K562 (cell line): ENCODE data around the gene PIEZO2. TPM values are rescaled to one million over a fixed set of nuclear protein-coding genes. Genes with fewer than 3 reads are reported as not detected.

Experiments
- ATAC-seq: fragments of 200-7000 bp; cut with Tn5 transposase; 3 replicates; pipeline ENCODE4 v1.9.1; 2020; ENCODE audit warnings: moderate library complexity
- BruUV-seq: library from RNA; stranded (reverse); fragments of 400-500 nt; replicated peaks from 2 replicates; lab custom pipeline; 2021; lab: Mats Ljungman, UMichigan
- CTCF ChIA-PET: fragments of 300-600 bp; formaldehyde crosslinking; extraction: SDS; loops from one replicate; lab custom pipeline; 2021; ENCODE audit warnings: low intra/inter-chr PET ratio; lab: Yijun Ruan, JAX
- POLR2A ChIA-PET: fragments of 300-600, 350-650 bp; sonication (Branson Sonifier 250); formaldehyde crosslinking; extraction: SDS; loops from one replicate; lab custom pipeline; 2021; ENCODE audit warnings: antibody characterized with exemption, inconsistent platforms; lab: Yijun Ruan, JAX
- DNase-seq, 4 experiments: peaks; one replicate each; pipeline versions ENCODE4 v3.0.0 to v3.0.0-alpha.2; 2011 to 2018; ENCODE audit warnings: low spot score in 3 of 4, mixed read lengths in 3 of 4; ENCODE audit errors: extremely low read depth in 1 of 4
- FAIRE-seq: peaks from 2 replicates; lab custom pipeline; 2011; peaks lifted over from hg19 to GRCh38; lab: Jason Lieb, UNC
- H2AFZ ChIP-seq: 2 replicates; pipeline ENCODE4 v1.6.0; 2011; ENCODE audit warnings: low read depth, low read length, control low read depth, inconsistent platforms
- H3K27ac ChIP-seq: fragments of 200-600 bp; 3 replicates; pipeline ENCODE4 v1.8.0; 2011; ENCODE audit warnings: low read depth, mild to moderate bottlenecking, control low read depth, inconsistent platforms, low read length, moderate library complexity, mixed read lengths; ENCODE audit errors: extremely low read depth
- H3K27me3 ChIP-seq, 2 experiments: fragments of 300-600 bp in 1 of 2; 2 replicates in 1 of 2; 3 replicates in 1 of 2; pipeline versions ENCODE4 v1.6.0 to v1.8.0; 2011; ENCODE audit warnings: inconsistent platforms in 2 of 2, low read length in 2 of 2, mild to moderate bottlenecking in 1 of 2, mixed read lengths in 1 of 2, moderate library complexity in 1 of 2; ENCODE audit not compliant: control insufficient read depth in 2 of 2, insufficient read depth in 2 of 2
- H3K36me3 ChIP-seq: fragments of 300-600 bp; 3 replicates; pipeline ENCODE4 v1.8.0; 2011; ENCODE audit warnings: mild to moderate bottlenecking, low read length, inconsistent platforms; ENCODE audit not compliant: control insufficient read depth, insufficient read depth
- H3K4me1 ChIP-seq, 2 experiments: fragments of 200-600 bp in 1 of 2; replicated peaks in 1 of 2; 2 replicates in 1 of 2; 3 replicates in 1 of 2; pipeline versions ENCODE4 v1.5.1 to v1.8.0; 2011; ENCODE audit warnings: inconsistent platforms in 2 of 2, low read length in 2 of 2, mild to moderate bottlenecking in 1 of 2, mixed read lengths in 1 of 2, moderate library complexity in 1 of 2; ENCODE audit not compliant: control insufficient read depth in 2 of 2, insufficient read depth in 2 of 2
- H3K4me2 ChIP-seq: 2 replicates; pipeline ENCODE4 v1.6.1; 2011; ENCODE audit warnings: low read length, control low read depth, inconsistent platforms, mixed read lengths; ENCODE audit not compliant: insufficient read depth
- H3K4me3 ChIP-seq: fragments of 200-600 bp; sonication (generic), shearing (Covaris generic); 2 replicates; pipeline ENCODE4 v1.5.1; 2016; ENCODE audit warnings: control low read depth, inconsistent platforms
- H3K79me2 ChIP-seq: fragments of 200-600 bp; 3 replicates; pipeline ENCODE4 v1.8.0; 2011; ENCODE audit warnings: low read length, inconsistent platforms; ENCODE audit not compliant: control insufficient read depth, insufficient read depth
- H3K9ac ChIP-seq, 2 experiments: 2 replicates each; pipeline versions ENCODE4 v1.6.0 to v1.6.1; 2011; ENCODE audit warnings: low read depth in 2 of 2, low read length in 2 of 2, control low read depth in 1 of 2, inconsistent platforms in 1 of 2, mild to moderate bottlenecking in 1 of 2, mixed read lengths in 1 of 2; ENCODE audit not compliant: insufficient read depth in 1 of 2
- H3K9me1 ChIP-seq: one replicate; pipeline ENCODE4 v1.6.0; 2011; ENCODE audit warnings: inconsistent platforms, mild to moderate bottlenecking, low read length, moderate library complexity; ENCODE audit not compliant: control insufficient read depth, insufficient read depth
- H3K9me3 ChIP-seq: replicated peaks from 2 replicates; pipeline ENCODE4 v1.5.1; 2011; ENCODE audit warnings: low read depth, low read length, inconsistent platforms; ENCODE audit not compliant: control insufficient read depth, insufficient read depth
- H4K20me1 ChIP-seq: replicated peaks from 2 replicates; pipeline ENCODE4 v1.6.1; 2011; ENCODE audit warnings: low read length, inconsistent platforms, mixed read lengths; ENCODE audit not compliant: control insufficient read depth, insufficient read depth
- BRF1 ChIP-seq: IDR thresholded peaks from 3 replicates; pipeline ENCODE4 v1.6.1; 2011; ENCODE audit warnings: borderline replicate concordance, mild to moderate bottlenecking; ENCODE audit not compliant: insufficient read length; ENCODE audit errors: extremely low read depth
- RHOXF2B ChIP-seq: fragments of 250-450 bp; sonication (Bioruptor Pico); conservative IDR thresholded peaks from 2 replicates; pipeline ENCODE4 v1.5.1; 2021
- SIN3B ChIP-seq: fragments of 450-650 bp; IDR thresholded peaks from 2 replicates; pipeline ENCODE4 v1.6.1; 2017; ENCODE audit warnings: low read depth, mild to moderate bottlenecking, moderate library complexity
- SMARCB1 ChIP-seq: IDR thresholded peaks from 2 replicates; pipeline ENCODE4 v1.6.1; 2011; ENCODE audit warnings: improper control_type of control experiment, low read depth; ENCODE audit not compliant: insufficient read length
- WGBS: fragments of 100-300 bp; shearing (Covaris generic); methylation state at CpG from one replicate; pipeline ENCODE4 v1.1.6; 2016; ENCODE audit warnings: low coverage, mixed read lengths; ENCODE audit not compliant: insufficient coverage; ENCODE audit errors: missing lambda C conversion rate; 5-methylcytosine and 5-hydroxymethylcytosine counted together
- in situ Hi-C: fragments of 300-500 bp; cut with MboI; formaldehyde crosslinking; loops from 4 replicates; pipeline ENCODE4 v1.15.0; 2018; ENCODE audit warnings: inconsistent platforms, mixed read lengths
- intact Hi-C: fragments of 100-400 bp; cut with micrococcal nuclease; formaldehyde crosslinking; loops from 2 replicates; pipeline ENCODE4 v1.14.2; 2022
- polyA plus RNA-seq, 8 experiments: library from polyadenylated mRNA; depleted of rRNA in 4 of 8; stranded (reverse) in 5 of 8; unstranded in 3 of 8; fragments of >200 nt; fragmentation: Nextera tagmentation in 2 of 8; fragmentation: Illumina TruSeq in 1 of 8; extraction: Ambion mirVana in 2 of 8; extraction: Trizol in 1 of 8; gene quantifications; 2 replicates each; pipeline versions ENCODE4 v1.2.1 to v1.2.3, GENCODE V29; 2011 to 2014; ENCODE audit warnings: inconsistent platforms in 1 of 8, missing spikeins in 1 of 8
- total RNA-seq, 7 experiments: library from RNA; depleted of rRNA in 6 of 7; stranded (reverse); fragments of >200 nt in 6 of 7; fragmentation: Illumina TruSeq in 2 of 7; extraction: Trizol in 2 of 7; gene quantifications; 2 replicates each; pipeline versions ENCODE4 v1.2.1 to v1.2.3, GENCODE V29; 2011 to 2021; ENCODE audit warnings: low replicate concordance in 1 of 7
- TF ChIP-seq, protein P1 (sequence below): IDR thresholded peaks from 2 replicates; pipeline ENCODE4 v1.6.1; 2011; ENCODE audit warnings: borderline replicate concordance, low read depth, mild to moderate bottlenecking, moderate library complexity, low read length; ENCODE audit not compliant: insufficient read depth, poor library complexity, severe bottlenecking

The PIEZO2 gene
- total and polyA plus RNA-seq, 9 of the 15 experiments (the other 6 are each of a cell fraction or from before 2014, with no cell fraction given) = 0.54 to 4.1 (median 2.0) TPM

DNA sequence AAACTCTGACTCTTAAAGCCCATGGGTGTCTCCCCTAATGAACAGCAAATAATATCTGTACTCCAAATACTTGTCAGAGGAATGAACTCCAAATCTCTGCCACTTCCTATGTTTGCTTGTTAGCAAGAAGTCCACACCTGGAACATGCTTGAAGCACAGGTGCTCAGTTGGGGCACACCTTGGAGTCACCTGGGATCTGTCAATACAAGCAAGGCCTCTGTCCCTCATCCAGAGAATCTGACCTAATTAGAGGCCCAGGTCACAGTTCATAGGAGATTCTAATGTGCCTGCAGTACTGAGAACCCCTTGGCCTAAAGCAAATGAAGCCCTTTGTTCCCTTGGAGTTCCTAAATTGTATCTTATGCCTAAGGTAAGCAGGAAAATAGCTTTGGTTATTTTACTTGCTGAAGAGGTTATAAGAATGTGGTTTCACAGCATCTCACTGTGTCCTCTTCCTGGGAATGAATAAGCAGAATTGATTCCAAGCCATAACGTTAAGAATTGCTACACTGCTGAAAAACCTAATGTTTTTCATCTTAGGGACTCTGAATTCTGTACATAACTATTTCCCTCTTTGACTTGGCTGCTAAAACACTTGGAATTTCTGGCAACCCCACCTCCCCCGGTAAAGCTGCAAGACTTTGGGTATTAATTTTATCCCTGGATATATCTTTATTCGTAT, 113.4 kb downstream of the PIEZO2 start:
- H3K36me3 ChIP-seq = no peaks in the 10 kb centered on the region
- H2AFZ ChIP-seq = no peak overlapping the region
- no peaks in the 10 kb centered on the region for H3K4me1 ChIP-seq
- 2% methylated on average over 3 of the region's 3 CpGs for WGBS
- 0 out of 5 replicates have a peak, but pooled peaks cover 0 to 2% of the 10 kb centered on the region in 2 experiments for H3K27me3 ChIP-seq
- FAIRE-seq = no peak
- H3K4me3 ChIP-seq = no peak overlapping the region
- no peak overlapping the region for H3K27ac ChIP-seq
- no peaks in the 10 kb centered on the region for H3K79me2 ChIP-seq
- no peak for ATAC-seq
- DNase-seq = no peak
- BruUV-seq = no TSS peak
- ChIA-PET POLR2A (no interaction called here), CTCF (no interaction called here)
- H3K9me1 ChIP-seq = no peaks in the 10 kb centered on the region
- H3K4me2 ChIP-seq = no peak overlapping the region
- no peak overlapping the region for H3K9ac ChIP-seq
- H4K20me1 ChIP-seq = no peaks in the 10 kb centered on the region; the same call in 1 of the 2 replicates
- no peak for TF ChIP-seq SMARCB1
- TF ChIP-seq, protein P1, sequence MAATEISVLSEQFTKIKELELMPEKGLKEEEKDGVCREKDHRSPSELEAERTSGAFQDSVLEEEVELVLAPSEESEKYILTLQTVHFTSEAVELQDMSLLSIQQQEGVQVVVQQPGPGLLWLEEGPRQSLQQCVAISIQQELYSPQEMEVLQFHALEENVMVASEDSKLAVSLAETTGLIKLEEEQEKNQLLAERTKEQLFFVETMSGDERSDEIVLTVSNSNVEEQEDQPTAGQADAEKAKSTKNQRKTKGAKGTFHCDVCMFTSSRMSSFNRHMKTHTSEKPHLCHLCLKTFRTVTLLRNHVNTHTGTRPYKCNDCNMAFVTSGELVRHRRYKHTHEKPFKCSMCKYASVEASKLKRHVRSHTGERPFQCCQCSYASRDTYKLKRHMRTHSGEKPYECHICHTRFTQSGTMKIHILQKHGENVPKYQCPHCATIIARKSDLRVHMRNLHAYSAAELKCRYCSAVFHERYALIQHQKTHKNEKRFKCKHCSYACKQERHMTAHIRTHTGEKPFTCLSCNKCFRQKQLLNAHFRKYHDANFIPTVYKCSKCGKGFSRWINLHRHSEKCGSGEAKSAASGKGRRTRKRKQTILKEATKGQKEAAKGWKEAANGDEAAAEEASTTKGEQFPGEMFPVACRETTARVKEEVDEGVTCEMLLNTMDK = no peak
- TF ChIP-seq SIN3B = no peak
- TF ChIP-seq RHOXF2B (CRISPR knock-in tag) = no peak
- TF ChIP-seq BRF1 = no peak
- no peaks in the 10 kb centered on the region for H3K9me3 ChIP-seq
- in situ Hi-C loops = no loop called here
- intact Hi-C loops = no loop called here
